ENCODE data around the gene NDUFAB1.
A peak's percentile ranks its signal among the peaks of the same experiment; 100 is the strongest.
"Not testable (repeated sequence)": the region's sequence is repeated elsewhere in the genome, so short reads cannot be mapped to it uniquely, and the experiment has no call there.

The NDUFAB1 gene

GRCh38 chr16:23583271-23583670, 12.8 kb downstream of the NDUFAB1 start:
- not testable (repeated sequence) for DNase-seq

- DNase-seq, result no peak
Observed at GRCh38 chr16:23581764-23582163, 14.4 kb downstream of the NDUFAB1 start.

GRCh38 chr16:23580391-23580790, 15.7 kb downstream of the NDUFAB1 start:
- no peak for DNase-seq

GRCh38 chr16:23579371-23579770, 16.7 kb downstream of the NDUFAB1 start:
- DNase-seq, result no peak

GRCh38 chr16:23578101-23578830, 17.9 kb downstream of the NDUFAB1 start:
- no peak for DNase-seq

- DNase-seq, result no peak
Observed at GRCh38 chr16:23577493-23577892, 18.6 kb downstream of the NDUFAB1 start.

GRCh38 chr16:23575834-23576233, 20.3 kb downstream of the NDUFAB1 start:
- no peak for DNase-seq

- DNase-seq, result no peak
Observed at GRCh38 chr16:23573817-23574216, 22.3 kb downstream of the NDUFAB1 start.

- DNase-seq, result no peak
Observed at GRCh38 chr16:23572394-23572793, 23.7 kb downstream of the NDUFAB1 start.

- no peak for DNase-seq
Observed at GRCh38 chr16:23571895-23572294, 24.2 kb downstream of the NDUFAB1 start.

- DNase-seq, result no peak
Observed at GRCh38 chr16:23570992-23571632, 25.0 kb downstream of the NDUFAB1 start.

- no peak for DNase-seq
Observed at GRCh38 chr16:23567602-23568001, 28.5 kb downstream of the NDUFAB1 start.

- no peak for DNase-seq
Observed at GRCh38 chr16:23566724-23567123, 29.4 kb downstream of the NDUFAB1 start.

GRCh38 chr16:23564575-23565363, 31.3 kb downstream of the NDUFAB1 start:
- no peak for DNase-seq

- DNase-seq, result no peak
Observed at GRCh38 chr16:23563186-23563585, 32.9 kb downstream of the NDUFAB1 start.

- no peak for DNase-seq
Observed at GRCh38 chr16:23562505-23562904, 33.6 kb downstream of the NDUFAB1 start.

GRCh38 chr16:23561586-23561985, 34.5 kb downstream of the NDUFAB1 start:
- no peak for DNase-seq

GRCh38 chr16:23557779-23558702, 38.1 kb downstream of the NDUFAB1 start:
- DNase-seq, result no peak

GRCh38 chr16:23556881-23557778, 39.0 kb downstream of the NDUFAB1 start, which contains the start of the genes EARS2 and UBFD1:
Gene EARS2, minus strand, starts transcription at chr16:23557350. Its CDS starts 7 bp downstream, at chr16:23557343.
Gene UBFD1, plus strand, starts transcription at chr16:23557727. Its CDS starts 16 bp downstream, at chr16:23557743.
- peak; percentile 97 for DNase-seq

GRCh38 chr16:23554536-23554935, 41.6 kb downstream of the NDUFAB1 start:
- no peak for DNase-seq

GRCh38 chr16:23552161-23552560, 44.0 kb downstream of the NDUFAB1 start:
- no peak for DNase-seq
